Right kidney (tissue), 1 donor: Measurements from ENCODE around the gene KNDC1.
A peak's percentile ranks its signal among the peaks of the same experiment; 100 is the strongest.
"Not testable (repeated sequence)": the region's sequence is repeated elsewhere in the genome, so short reads cannot be mapped to it uniquely, and the experiment has no call there.

Experiments used
- DNase-seq: peaks from one replicate; pipeline ENCODE4 v3.0.0-alpha.2; 2016

Gene KNDC1

DNA sequence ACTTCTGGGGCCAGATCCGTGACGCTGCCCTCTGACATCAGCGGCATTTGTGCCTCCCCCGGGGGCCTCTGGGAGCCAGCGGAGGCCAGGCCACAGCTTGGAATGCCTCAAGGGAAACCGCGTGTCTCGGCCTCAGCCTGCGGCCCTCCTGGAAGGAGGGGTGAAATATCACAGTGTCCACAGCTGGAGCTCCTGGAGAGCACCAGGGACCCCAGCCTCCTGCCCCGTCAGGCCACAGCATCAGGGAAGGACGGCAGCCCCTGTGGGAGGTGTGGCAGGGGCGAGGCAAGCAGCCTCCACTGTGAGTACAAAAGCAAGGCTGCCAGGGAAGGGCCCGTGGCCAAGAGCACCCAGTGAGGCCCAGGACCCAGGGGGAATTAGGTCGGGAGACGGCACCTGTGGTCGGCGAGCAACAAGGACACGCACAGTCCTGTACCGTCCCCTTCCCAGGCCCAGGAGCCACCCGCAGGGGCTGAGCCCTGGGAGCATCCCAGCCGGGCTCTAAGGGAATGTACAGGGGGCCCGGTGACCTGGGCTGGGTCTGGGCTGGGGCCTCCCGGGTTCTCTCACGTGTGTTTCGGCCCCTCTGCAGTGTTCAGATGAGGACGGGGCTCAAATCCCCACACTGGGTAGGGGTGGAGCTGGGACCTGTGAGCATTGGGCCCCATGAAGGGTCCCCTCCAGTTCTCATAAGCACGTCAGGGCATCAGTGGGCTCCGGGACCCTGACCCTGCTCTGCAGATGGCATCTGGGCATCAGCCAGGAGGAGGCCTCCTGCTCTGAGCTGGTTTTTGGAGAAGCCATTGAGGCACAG lies 18.7 kb upstream of the KNDC1 start:
- no peak for DNase-seq

DNA sequence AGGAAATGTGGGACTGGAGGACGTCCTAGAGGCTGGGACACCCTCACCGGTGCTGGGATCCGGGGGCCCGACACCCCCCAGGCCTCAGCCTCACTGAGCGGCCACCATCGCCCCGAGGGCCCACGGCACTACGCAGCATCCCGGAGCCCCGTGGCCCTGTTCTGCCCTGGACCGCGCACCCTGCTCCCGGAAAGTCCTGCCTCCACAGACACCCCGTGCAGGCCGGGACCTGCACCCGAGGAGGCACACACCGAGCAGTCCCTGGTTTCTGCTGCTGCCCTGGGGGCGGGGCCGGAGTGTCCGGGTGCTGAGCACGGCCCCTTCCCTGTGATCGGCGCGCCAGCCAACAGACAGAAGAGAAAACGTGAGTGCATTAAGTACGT lies 18.1 kb upstream of the KNDC1 start:
- no peak for DNase-seq

DNA sequence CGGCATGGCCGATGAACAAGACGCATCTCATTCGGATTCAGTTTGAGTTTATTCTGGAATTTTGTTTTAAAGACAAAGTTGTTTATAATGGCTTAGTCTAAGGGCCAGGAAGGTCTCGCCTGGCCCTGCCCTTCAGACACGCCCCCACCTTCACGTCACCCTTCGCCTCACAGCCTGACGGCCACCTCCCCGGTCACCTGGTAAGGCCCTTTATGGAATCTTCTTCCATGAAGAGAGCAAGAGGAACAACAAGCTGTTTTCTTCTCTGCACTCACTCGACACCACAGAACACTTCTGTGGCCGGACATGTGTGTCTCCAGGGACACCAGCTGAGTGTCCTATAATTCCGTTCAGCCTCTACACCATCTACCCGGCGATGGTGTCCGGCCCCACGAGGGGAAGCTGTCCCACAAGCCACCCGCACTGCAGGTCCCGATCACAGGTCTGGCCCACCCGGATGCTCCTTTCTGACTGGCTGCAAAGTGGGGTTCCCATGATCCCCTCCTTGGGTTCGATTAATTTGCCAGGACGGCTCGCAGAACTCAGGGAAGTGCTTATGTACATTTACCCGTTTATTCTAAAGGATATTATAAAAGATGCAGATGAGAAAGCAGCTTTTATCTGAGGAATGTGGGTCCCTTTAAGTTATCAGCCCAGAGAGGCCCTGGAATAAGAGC lies 17.4 kb upstream of the KNDC1 start:
- DNase-seq, result no peak

DNA sequence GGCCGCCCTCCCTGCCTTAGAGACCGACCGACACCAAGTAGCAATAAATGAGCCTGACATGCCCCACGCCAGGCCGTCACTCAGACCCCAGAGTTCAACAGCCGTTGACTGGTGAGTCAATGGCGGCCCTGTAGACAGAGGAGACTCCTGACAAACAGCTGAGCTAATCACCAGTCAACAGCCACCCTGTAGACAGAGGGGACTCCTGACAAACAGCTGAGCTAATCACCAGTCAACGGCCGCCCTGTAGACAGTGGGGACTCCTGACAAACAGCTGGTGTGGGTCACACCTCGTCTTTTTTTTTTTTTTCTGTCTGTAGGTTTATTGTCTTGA lies 16.9 kb upstream of the KNDC1 start:
- no peak for DNase-seq

DNA sequence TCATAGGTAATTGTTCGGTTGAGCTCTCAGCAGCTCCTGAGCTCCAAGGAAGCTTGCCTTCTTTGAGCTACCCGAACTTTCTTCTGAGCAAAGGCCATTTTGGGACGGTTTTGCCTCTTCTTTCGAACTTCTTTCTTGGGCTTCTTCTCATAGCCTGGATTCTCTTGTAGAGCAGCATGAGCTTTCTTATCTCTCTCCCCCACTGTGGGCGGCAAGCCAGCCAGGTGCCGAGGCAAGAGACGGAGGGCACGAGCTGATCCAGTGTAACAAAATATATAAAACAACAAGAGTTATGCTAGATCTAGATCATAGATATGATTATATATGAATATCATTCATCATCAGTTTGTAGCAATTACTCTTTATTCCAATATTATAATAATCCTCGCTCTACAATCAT lies 16.5 kb upstream of the KNDC1 start:
- no peak for DNase-seq

DNA sequence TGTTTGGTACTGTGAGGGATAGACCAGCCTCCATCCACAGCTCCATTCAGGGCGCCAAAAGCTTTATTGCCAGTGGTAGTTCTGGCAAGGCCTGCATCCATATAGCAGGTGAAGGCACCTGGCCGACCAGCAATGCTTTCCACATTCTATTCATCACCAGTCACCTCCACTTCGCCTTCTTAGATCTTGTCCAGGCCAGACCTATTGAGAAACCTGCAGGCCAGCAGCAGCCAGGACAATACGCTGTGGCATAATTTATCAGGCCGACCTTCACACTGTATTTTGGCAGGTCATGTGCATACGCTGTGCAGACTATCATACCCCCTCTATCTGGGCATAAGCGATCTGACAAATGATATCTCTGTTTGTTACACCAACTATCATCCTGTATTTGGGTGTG lies 15.2 kb upstream of the KNDC1 start:
- DNase-seq, result no peak

DNA sequence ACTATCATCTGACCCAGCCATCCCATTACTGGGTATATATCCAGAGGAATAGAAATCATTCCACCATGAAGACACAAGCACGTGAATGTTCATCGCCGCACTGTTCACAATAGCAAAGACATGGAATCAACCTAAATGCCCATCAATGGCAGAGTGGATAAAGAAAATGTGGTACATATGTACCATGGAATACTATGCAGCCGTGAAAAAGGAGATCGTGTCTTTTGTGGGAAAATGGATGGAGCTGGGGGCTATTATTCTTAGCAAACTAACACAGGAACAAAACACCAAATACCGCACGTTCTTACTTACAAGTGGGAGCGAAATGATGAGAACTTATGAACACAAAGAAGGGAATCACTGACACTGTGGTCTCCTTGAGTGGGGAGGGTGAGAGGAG lies 9.8 kb upstream of the KNDC1 start:
- DNase-seq, result no peak

DNA sequence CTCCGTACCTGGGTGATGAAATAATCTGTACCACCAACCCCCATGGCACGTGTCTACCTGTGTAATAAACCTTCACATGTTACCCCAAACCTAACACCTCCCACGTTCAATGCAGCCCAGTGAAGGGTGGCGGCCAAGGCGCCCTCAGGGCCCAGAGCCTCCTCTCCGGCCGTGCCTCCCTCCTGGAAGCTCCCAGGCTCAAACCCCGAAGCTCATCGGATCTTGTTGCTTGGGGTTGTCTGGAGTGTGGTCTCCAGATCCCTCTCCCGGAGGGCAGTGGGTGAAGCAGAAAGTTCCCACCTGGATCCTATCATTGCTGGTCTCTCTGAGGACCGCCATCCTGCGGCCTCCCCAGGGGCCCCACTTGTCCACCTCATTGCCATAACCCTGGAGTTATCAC lies 9.4 kb upstream of the KNDC1 start:
- DNase-seq, result no peak

DNA sequence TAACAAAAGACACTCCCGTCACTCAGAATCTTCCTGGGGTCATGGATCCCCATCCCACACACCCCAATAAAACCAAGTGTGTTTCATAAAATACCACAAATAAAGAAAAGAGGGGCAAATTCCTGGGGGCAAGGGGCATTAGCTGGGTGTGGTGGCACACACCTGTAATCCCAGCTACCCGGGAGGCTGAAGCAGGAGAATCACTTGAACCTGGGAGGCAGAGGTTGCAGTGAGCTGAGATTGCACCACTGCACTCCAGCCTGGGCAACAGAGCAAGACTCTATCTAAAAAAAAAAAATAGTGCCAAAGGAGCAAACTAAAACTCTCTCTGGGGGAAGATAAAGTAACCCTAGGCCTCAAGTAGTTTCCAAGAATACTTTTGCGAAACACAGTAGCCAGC lies 8.9 kb upstream of the KNDC1 start:
- not testable (repeated sequence) for DNase-seq

DNA sequence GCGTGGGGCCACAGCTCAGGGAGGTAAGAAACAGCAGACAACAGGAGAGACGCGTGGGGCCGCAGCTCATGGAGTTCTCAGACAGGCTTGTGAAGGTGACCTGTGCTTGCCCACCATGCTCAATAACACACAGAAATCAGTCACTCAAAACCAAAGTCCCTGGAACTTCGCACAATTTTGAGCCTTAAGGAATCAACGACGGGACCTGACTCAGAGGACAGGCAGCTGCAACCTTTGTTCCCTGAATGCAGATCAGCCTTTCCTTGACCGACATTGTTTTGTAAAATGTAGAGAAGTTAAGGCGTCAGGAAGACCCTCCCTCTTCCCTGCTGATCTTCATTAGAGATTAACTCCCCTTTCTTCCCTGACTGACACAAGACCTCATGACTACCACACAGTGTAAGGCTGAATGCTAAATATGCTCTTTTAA lies 8.5 kb upstream of the KNDC1 start:
- DNase-seq, result no peak

DNA sequence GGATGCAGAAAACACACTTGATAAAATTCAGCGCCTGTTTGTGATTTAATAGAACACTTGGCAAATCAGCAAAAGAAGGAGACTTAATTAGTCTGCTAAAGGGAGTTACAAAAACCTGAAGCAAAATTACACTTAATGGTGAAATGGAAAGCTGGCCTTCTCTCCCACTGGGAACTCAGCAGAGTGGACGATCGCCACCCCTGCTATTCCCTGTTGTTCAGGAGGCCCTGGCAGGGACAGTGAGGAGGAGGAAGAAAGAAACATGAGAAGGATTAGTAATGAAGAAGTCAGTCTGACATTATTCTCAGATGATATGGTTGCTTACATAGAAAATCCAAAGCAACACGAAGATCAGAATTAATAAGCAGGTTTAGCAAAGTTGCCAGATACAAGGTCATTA lies 5.6 kb upstream of the KNDC1 start:
- no peak for DNase-seq

DNA sequence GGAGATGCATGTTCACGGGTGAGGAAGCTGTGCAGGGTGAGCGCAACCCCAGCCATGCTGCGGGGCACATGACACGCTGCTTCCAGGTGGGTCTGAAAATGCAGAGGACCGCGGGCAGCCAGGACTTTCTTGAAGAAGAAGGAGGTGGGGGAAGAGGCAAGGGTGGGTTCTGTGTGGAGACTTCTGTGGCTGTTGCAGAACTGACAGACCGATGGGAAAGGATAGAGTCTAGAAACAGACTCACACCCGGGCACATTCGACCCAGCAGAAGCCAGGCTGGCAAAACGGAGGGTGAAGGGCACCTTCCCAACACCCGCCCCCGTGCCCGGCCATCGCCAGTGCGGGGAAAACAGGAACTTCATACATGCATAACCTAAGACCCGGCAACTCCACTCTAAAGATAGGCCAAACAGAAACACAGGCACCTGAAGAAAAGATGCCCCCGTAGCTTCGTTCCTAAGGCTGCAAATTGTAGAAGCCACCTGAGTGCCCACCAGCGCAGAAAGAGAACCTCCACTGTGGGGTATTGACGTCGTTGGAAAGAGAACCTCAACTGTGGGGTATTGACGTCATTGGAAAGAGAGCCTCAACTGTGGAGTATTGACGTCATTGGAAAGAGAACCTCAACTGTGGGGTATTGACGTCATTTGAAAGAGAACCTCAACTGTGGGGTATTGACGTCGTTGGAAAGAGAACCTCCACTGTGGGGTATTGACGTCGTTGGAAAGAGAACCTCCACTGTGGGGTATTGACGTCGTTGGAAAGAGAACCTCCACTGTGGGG lies 4.8 kb upstream of the KNDC1 start:
- DNase-seq, result no peak

DNA sequence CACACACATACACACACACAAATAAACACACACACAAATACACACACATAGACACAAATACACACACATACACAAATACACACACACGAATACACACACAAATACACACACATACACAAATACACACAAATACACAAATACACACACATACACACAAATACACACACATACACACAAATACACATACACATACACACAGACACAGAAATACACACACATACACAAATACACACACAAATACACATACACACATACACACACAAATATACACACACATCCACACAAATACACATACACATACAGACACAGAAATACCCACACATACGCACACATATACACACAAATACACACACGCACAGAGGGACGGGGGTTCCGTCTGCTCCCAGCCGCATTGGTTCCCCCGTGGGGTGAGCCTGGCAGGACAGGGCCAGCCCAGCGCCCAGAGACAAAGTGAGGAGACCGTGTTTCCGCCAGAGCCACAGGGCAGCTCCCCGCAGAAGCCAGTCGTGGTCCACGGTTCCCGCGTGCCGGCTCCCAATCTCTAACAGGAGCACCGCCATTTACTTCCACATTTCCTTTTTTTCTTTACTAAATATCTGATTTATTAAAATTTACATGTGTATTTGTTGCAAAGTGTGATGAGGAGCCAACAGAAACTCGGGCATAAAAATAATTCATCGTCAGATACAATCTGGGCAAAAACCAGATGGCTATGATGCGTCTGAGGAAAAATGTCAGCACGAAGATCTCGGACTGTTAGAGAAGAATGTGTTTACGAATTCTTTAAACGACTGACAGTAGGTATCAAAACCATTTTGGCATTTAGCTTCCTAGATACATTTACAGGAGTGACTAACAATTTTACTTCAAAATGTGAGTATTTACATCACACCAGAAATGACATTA lies 3.1 kb upstream of the KNDC1 start:
- no peak for DNase-seq

DNA sequence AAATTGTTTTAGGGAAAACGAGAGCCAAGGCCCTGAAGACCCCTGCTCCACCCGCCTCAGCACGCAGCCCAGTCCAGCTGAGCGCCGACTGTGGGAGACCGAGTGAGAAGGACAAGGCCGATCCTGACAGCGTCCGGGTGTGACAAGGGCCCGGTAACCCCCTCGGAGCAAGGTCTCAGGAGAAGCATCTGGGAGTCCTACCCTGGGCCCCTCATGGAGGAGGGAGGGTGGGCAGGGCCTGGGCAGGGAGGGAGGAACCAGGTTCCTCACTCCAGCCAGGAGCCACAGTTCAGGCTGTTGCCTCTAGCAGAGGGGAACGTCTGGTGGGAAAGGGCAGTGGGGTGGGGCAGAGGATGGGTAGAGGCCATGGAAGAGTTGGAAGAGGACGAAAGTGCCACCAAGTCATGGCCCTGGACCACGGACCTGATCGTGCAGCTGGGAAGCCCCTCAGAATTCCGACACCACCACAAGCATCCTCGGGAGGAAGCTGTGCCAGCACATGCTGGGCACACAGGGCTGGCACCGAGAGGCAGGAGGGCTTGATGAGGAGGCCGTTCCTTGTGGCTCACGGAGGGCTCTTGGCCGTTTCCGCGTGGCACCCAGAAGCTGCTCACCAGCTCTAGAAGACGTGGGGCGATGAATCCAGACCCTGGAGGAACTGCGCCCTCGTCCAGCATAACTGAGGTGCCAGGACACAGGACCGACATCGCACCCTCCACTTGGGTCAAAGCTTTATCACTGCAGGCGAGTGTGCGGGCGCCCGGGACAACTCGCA lies 2.2 kb upstream of the KNDC1 start:
- DNase-seq, result no peak

DNA sequence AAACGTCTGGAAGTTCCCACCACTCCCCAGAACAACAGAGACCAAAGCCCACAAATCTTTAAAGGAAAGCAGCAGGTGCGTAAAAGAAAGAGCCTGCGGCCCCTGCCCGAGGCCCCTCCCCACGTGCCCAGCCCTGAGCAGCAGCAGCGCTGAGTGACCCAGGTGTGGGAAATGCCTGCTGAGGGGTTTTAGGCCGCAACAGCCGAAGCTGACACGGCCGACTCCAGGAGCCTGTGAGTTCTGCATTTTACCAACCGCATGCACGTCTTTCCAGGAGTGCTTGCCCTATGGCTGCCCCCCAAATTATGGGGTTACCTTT lies 1.6 kb upstream of the KNDC1 start:
- DNase-seq, result no peak

DNA sequence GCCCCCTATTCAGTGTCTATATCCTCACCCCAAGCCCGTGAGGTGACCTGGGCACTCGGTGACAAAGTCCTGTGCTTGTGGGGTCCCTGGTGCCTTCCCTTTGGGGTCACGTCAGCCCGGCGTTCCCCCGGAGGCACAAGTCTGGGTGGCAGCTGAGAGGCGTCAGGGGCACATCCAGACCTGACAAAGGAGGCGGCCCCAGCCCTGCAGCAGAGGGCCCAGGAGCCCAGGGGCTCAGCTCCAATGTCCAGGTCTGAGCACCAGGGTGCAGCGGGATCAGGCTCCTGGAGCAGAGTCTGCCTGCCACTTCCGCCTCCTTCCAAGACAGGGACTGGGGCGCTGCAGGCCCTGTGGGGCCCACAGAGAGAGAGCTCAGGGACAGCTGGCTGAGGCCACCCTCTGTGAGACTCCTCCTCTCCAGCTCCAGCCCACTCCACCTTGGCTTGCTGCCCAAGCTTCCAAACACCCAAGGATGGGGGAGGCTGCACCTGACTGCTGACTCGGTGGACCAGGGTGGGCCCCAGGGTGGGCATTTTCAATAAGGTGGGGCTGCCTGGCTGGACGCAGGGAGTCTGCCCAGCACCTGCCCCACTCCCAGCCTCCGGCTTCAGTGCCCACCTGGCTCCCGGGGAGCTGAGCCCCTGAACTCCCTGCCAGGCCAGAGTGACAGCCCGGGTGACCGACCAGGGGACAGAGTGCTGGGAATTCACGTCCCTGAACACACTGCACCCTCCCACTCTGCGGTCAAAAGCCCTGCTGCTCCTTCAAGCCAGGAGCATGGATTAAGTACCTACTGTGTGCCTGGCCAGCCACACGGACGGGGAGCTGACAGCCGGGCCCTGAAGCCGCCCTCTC lies 1.0 kb upstream of the KNDC1 start:
- DNase-seq, result peak; percentile 74

DNA sequence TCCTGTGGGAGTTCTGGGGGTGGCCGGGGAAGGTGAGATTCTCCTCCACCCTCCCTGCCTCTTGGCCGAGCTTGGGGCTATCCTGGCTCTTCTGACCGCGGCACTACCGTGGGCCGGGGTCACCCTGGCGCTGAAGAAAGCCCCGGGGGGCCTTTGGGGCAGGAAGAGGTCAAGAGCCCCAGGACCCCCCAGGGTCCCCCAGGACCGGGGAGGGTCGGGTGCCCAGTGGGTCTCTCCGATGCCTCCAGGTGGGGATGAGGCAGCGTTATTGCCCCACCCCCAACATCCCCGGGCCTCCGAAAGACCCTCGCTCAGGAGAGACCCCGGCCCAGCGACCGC lies 439 bp upstream of the KNDC1 start:
- DNase-seq, result no peak

DNA sequence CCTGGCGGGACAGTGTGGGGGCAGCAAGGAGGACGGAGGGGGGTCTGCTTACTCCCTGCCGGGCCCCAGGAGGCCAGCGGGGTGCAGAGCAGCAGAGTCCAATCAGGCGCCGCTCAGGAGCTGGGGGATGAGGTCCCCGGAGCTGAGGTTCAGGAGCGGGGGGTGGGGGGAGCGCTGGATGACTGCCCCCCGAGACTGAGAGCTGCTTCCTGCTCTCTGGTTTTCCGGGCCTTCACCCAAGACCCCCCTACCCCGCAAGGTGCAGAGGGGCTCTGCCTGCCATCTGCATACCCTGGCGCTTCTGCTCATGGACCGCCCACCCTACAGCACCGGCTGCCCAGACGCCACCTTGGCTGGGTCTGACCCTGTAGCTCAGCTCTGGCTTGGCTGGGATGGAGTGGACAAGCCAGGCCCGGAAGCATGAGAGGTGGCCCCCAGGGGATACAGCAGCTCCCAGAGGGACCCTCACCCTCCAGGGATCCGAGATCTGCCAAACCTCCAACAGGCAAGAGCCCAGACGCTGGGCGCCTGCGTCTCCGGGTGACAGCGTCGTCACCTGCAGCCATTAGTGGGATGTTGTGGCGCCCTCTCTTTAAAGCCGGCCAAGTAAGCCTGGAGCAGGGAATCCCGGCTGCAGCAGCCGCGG lies 930 bp downstream of the KNDC1 start:
- DNase-seq, result peak; percentile 51

DNA sequence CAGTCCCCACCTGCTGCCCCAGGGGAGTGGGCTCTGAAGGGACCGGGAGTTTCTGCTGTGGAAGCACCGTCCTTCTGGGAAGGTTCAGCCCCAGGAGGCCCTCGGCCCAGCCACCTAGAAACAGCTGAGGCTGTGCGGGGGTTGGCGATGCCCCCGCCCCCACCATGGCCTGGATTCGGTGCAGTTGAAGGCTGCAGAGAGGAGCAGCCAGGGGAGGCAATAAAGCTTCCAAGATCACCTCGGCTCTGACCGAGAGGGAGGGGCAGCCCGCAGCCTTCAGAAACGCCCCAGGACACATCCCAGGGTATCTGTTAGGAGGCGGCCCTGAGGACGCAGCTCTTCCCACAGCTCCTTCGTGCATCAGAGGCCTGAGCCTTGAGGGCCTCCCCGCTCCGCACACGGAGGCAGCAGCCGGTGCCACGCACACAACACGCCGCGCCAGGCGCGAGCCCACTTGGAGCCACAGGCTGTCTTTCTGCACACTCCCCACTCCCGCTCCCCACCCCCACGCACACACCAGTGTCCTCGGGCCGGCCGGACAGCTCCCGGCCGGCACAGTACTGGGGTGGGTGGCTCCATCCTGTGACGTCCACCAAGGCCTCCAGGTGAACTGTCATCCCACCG lies 1.6 kb downstream of the KNDC1 start:
- peak; percentile 53 for DNase-seq
